ENCODE results near the gene FBLN7.
"Not testable (repeated sequence)": the region's sequence is repeated elsewhere in the genome, so short reads cannot be mapped to it uniquely, and the experiment has no call there.

Gene FBLN7

GRCh38 chr2:112096098-112096497, 42.1 kb upstream of the FBLN7 start:
- TF ChIP-seq CTCF (IDR thresholded peaks at IDR 0.05; ENCODE audit: insufficient read depth, low read length, missing control alignments): no peak
- no peak for DNase-seq (ENCODE audit: low read depth, low spot score)
- CTCF ChIA-PET: no interaction called here
- no peak overlapping the region for H3K4me3 ChIP-seq (ENCODE audit: low read depth, low read length)
- POLR2A ChIA-PET: no interaction called here

- TF ChIP-seq CTCF (IDR thresholded peaks at IDR 0.05; ENCODE audit: insufficient read depth, low read length, missing control alignments): no peak
- ChIA-PET CTCF (interaction anchor here (1.2 to 5.0 kb wide), 2 partner anchors 13 to 14 kb away, joined by 7 to 30 read pairs; no protein-coding TSS in a partner anchor), POLR2A (no interaction called here)
- DNase-seq (ENCODE audit: low read depth, low spot score): no peak
- H3K4me3 ChIP-seq (ENCODE audit: low read depth, low read length): no peak overlapping the region
Observed at GRCh38 chr2:112108178-112108832, 29.9 kb upstream of the FBLN7 start.

GRCh38 chr2:112109278-112109677, 28.9 kb upstream of the FBLN7 start:
- no peak for DNase-seq (ENCODE audit: low read depth, low spot score)
- CTCF ChIA-PET: interaction anchor here (5.0 kb wide), 1 partner anchor 13 kb away, joined by 30 read pairs; no protein-coding TSS in a partner anchor
- no peak for TF ChIP-seq CTCF (IDR thresholded peaks at IDR 0.05; ENCODE audit: insufficient read depth, low read length, missing control alignments)
- no peak overlapping the region for H3K4me3 ChIP-seq (ENCODE audit: low read depth, low read length)
- POLR2A ChIA-PET: no interaction called here

- POLR2A ChIA-PET: no interaction called here
- no peak for DNase-seq (ENCODE audit: low read depth, low spot score)
- TF ChIP-seq CTCF (IDR thresholded peaks at IDR 0.05; ENCODE audit: insufficient read depth, low read length, missing control alignments): no peak
- CTCF ChIA-PET: interaction anchor here (5.0 kb wide), 1 partner anchor 11 kb away, joined by 30 read pairs; no protein-coding TSS in a partner anchor
- no peak overlapping the region for H3K4me3 ChIP-seq (ENCODE audit: low read depth, low read length)
Observed at GRCh38 chr2:112110966-112111365, 27.2 kb upstream of the FBLN7 start.

GRCh38 chr2:112113354-112113753, 24.8 kb upstream of the FBLN7 start:
- CTCF ChIA-PET: interaction anchor here (5.0 kb wide), 1 partner anchor 8 kb away, joined by 30 read pairs; no protein-coding TSS in a partner anchor
- H3K4me3 ChIP-seq (ENCODE audit: low read depth, low read length); DNase-seq (ENCODE audit: low read depth, low spot score); POLR2A ChIA-PET: not testable (repeated sequence)

GRCh38 chr2:112118148-112118547, 20.0 kb upstream of the FBLN7 start:
- no peak overlapping the region for H3K4me3 ChIP-seq (ENCODE audit: low read depth, low read length)
- no peak for TF ChIP-seq CTCF (IDR thresholded peaks at IDR 0.05; ENCODE audit: insufficient read depth, low read length, missing control alignments)
- ChIA-PET CTCF (interaction anchor here (1.1 kb wide), 1 partner anchor 231 kb away, joined by 3 read pairs; no protein-coding TSS in a partner anchor), POLR2A (no interaction called here)
- no peak for DNase-seq (ENCODE audit: low read depth, low spot score)
